K562 (cell line): ENCODE measurements around the gene LIMS1.
"Not testable (repeated sequence)": the region's sequence is repeated elsewhere in the genome, so short reads cannot be mapped to it uniquely, and the experiment has no call there.

Experiments used
- EZH2 ChIP-seq: IDR thresholded peaks from 2 replicates; pipeline ENCODE4 v1.6.1; 2012; ENCODE audit warnings: low read depth, mild to moderate bottlenecking, inconsistent platforms, low read length, borderline replicate concordance
- GTF2F1 ChIP-seq: IDR thresholded peaks from 2 replicates; pipeline ENCODE4 v1.6.1; 2011; ENCODE audit warnings: low read depth, low read length, improper control_type of control experiment
- POLR2AphosphoS5 ChIP-seq: IDR thresholded peaks from 2 replicates; pipeline ENCODE4 v1.6.1; 2011; ENCODE audit warnings: mild to moderate bottlenecking, low read depth, low read length, moderate library complexity; ENCODE audit not compliant: control insufficient read depth, insufficient read depth
- TAF1 ChIP-seq: IDR thresholded peaks from 2 replicates; pipeline ENCODE4 v1.6.1; 2011; ENCODE audit warnings: mild to moderate bottlenecking, low read length, moderate library complexity; ENCODE audit not compliant: insufficient read depth, control insufficient read depth, severe bottlenecking; ENCODE audit errors: extremely low read depth

GRCh38 chr2:108595771-108596170 is 61.5 kb downstream of the LIMS1 start:
- not testable (repeated sequence) for TF ChIP-seq POLR2AphosphoS5, GTF2F1, EZH2, TAF1
